Astrocyte (in vitro differentiated cells and primary cell): ENCODE results near the gene C17orf67. TPM values are rescaled to one million over a fixed set of nuclear protein-coding genes. Genes with fewer than 3 reads are reported as not detected.

Experiments
- DNase-seq: peaks from one replicate; pipeline ENCODE4 v3.0.0-alpha.2; 2010; ENCODE audit warnings: low read depth
- FAIRE-seq: peaks from 2 replicates; lab custom pipeline; 2011; peaks lifted over from hg19 to GRCh38; lab: Jason Lieb, UNC
- H2AFZ ChIP-seq: 2 replicates; pipeline ENCODE4 v1.6.0; 2012; ENCODE audit warnings: low read depth, low read length, inconsistent platforms
- H3K27ac ChIP-seq: 2 replicates; pipeline ENCODE4 v1.5.1; 2011; ENCODE audit warnings: low read depth, low read length, inconsistent platforms
- H3K27me3 ChIP-seq: 2 replicates; pipeline ENCODE4 v1.6.0; 2011; ENCODE audit warnings: low read length, inconsistent platforms; ENCODE audit not compliant: insufficient read depth
- H3K36me3 ChIP-seq: 2 replicates; pipeline ENCODE4 v1.5.1; 2011; ENCODE audit warnings: low read length, inconsistent platforms; ENCODE audit not compliant: insufficient read depth
- H3K4me1 ChIP-seq: 2 replicates; pipeline ENCODE4 v1.5.1; 2011; ENCODE audit warnings: low read length, inconsistent platforms; ENCODE audit not compliant: insufficient read depth
- H3K4me2 ChIP-seq: 2 replicates; pipeline ENCODE4 v1.6.0; 2012; ENCODE audit warnings: low read length, inconsistent platforms
- H3K4me3 ChIP-seq: 2 replicates; pipeline ENCODE4 v1.5.1; 2011; ENCODE audit warnings: low read depth, mild to moderate bottlenecking, low read length, inconsistent platforms; ENCODE audit not compliant: insufficient read depth
- H3K79me2 ChIP-seq: 2 replicates; pipeline ENCODE4 v1.6.0; 2012; ENCODE audit warnings: mild to moderate bottlenecking, low read length, inconsistent platforms; ENCODE audit not compliant: insufficient read depth
- H3K9ac ChIP-seq: 2 replicates; pipeline ENCODE4 v1.6.0; 2012; ENCODE audit warnings: mild to moderate bottlenecking, low read length, inconsistent platforms
- H3K9me3 ChIP-seq: 2 replicates; pipeline ENCODE4 v1.5.1; 2012; ENCODE audit warnings: low read depth, mild to moderate bottlenecking, low read length, inconsistent platforms; ENCODE audit not compliant: insufficient read depth
- H4K20me1 ChIP-seq: 2 replicates; pipeline ENCODE4 v1.6.0; 2012; ENCODE audit warnings: low read length, inconsistent platforms; ENCODE audit not compliant: insufficient read depth
- H3K27ac Mint-ChIP-seq: one replicate; pipeline ENCODE4 v1.8.0; 2021; ENCODE audit warnings: mild to moderate bottlenecking, mixed read lengths; ENCODE audit not compliant: unreplicated experiment
- H3K27me3 Mint-ChIP-seq: one replicate; pipeline ENCODE4 v1.8.0; 2021; ENCODE audit warnings: low read depth, mixed read lengths; ENCODE audit not compliant: unreplicated experiment
- H3K36me3 Mint-ChIP-seq: one replicate; pipeline ENCODE4 v1.8.0; 2021; ENCODE audit warnings: low read depth, mixed read lengths; ENCODE audit not compliant: unreplicated experiment
- H3K4me1 Mint-ChIP-seq: one replicate; pipeline ENCODE4 v1.8.0; 2021; ENCODE audit warnings: low read depth, mixed read lengths; ENCODE audit not compliant: unreplicated experiment
- H3K4me3 Mint-ChIP-seq: one replicate; pipeline ENCODE4 v1.8.0; 2021; ENCODE audit warnings: mild to moderate bottlenecking, moderate library complexity, mixed read lengths; ENCODE audit not compliant: unreplicated experiment
- H3K9me3 Mint-ChIP-seq: one replicate; pipeline ENCODE4 v1.8.0; 2021; ENCODE audit warnings: mild to moderate bottlenecking, mixed read lengths; ENCODE audit not compliant: unreplicated experiment
- CTCF ChIP-seq: IDR thresholded peaks from 2 replicates; pipeline ENCODE4 v1.5.1; 2011; ENCODE audit warnings: low read depth, mild to moderate bottlenecking, inconsistent platforms, low read length, moderate library complexity; ENCODE audit not compliant: insufficient read depth
- EZH2 ChIP-seq: IDR thresholded peaks from 2 replicates; pipeline ENCODE4 v1.6.1; 2012; ENCODE audit warnings: mild to moderate bottlenecking, low read length, inconsistent platforms; ENCODE audit not compliant: insufficient read depth
- total RNA-seq: library from RNA; stranded (reverse); gene quantifications from 2 replicates; pipeline ENCODE4 v1.2.1, GENCODE V29; 2021

The C17orf67 gene
- total RNA-seq, 1 donor from 2014 or later, result 2.8 TPM

DNA sequence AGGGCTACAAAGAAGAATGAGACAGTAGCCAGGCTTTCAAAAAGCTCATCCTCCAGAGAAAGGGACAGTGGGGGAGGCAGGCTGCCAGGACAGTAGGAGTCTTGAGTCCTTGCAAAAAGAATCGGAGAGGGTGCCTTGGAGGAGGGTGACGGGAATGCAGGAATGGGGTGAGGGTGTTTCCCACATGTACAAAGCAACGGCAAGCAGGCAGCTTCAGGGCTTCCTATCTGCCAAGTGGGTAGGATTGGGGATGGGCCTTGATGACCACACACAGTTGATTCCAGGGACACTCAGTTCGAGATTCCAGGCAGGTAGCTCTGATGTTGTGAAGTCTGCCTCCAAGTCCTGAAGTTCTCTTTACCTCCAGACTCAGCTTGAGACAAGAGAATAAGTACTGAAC, 54.4 kb downstream of the C17orf67 start:
- Mint-ChIP-seq H3K4me1 (peaks cover 11% of the 10 kb centered on the region), H3K27ac (no peak overlapping the region), H3K4me3 (peak overlapping the region; percentile 83), H3K9me3 (no peaks in the 10 kb centered on the region), H3K36me3 (no peaks in the 10 kb centered on the region), H3K27me3 (peaks cover 4% of the 10 kb centered on the region)
- no peak overlapping the region for H3K27ac ChIP-seq
- TF ChIP-seq CTCF (no peak), EZH2 (no peak)
- H2AFZ ChIP-seq, result no peak overlapping the region
- no peak overlapping the region for H3K4me3 ChIP-seq
- no peaks in the 10 kb centered on the region for H3K79me2 ChIP-seq
- FAIRE-seq (no peak), DNase-seq (no peak)
- H4K20me1 ChIP-seq, result no peaks in the 10 kb centered on the region
- peaks cover 16% of the 10 kb centered on the region for H3K27me3 ChIP-seq
- peak overlapping the region; percentile 85 for H3K4me2 ChIP-seq
- H3K4me1 ChIP-seq, result peaks cover 8% of the 10 kb centered on the region
- H3K9me3 ChIP-seq, result no peaks in the 10 kb centered on the region
- no peaks in the 10 kb centered on the region for H3K36me3 ChIP-seq
- no peak overlapping the region for H3K9ac ChIP-seq

DNA sequence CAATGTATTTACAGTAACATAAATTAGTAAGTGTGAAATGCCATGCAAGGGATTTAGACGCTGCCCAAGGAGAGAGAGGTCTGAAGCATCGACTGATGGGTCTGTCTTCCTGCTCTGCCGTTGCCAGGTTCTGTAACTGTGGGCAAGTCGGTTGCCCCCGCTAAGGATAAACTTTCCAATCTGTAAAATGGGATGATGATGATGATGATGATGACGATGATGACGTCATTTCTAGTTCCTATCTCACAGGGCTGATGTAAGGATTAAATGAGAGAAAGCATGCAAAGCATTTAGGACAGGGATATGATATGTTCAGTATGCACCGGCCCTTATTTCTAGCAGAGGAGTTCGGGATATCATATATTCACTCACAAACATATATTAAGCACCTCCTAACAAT, 54.8 kb downstream of the C17orf67 start:
- DNase-seq (no peak), FAIRE-seq (no peak)
- Mint-ChIP-seq H3K9me3 (no peaks in the 10 kb centered on the region), H3K27me3 (peaks cover 4% of the 10 kb centered on the region), H3K4me3 (peak overlapping the region; percentile 23), H3K36me3 (no peaks in the 10 kb centered on the region), H3K4me1 (peaks cover 11% of the 10 kb centered on the region), H3K27ac (no peak overlapping the region)
- no peak for TF ChIP-seq EZH2
- TF ChIP-seq CTCF, result no peak
- Histone ChIP-seq H2AFZ (no peak overlapping the region), H3K4me3 (no peak overlapping the region), H3K4me2 (no peak overlapping the region), H3K27me3 (peaks cover 16% of the 10 kb centered on the region), H3K4me1 (peaks cover 8% of the 10 kb centered on the region), H3K9me3 (no peaks in the 10 kb centered on the region), H3K9ac (no peak overlapping the region), H3K79me2 (no peaks in the 10 kb centered on the region), H3K36me3 (no peaks in the 10 kb centered on the region), H3K27ac (no peak overlapping the region), H4K20me1 (no peaks in the 10 kb centered on the region)

DNA sequence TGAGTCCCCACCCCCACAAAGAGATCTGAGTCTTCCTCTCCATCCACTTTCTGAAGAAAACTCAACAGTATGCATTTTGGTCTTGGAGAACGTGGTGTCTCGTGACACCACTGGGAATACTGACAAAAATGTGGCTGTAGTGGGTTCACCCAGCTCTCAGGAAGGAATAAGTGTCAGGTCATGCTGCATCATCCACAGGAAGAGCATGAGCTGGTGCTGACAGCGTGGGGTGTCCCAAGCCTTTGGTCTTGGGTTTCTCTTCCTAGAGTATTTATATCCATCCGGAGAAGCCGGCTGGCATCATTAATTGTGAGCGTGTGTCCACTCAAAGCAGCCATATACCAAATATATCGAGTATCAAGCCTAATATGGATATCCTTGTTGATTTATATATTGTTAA, 55.9 kb downstream of the C17orf67 start:
- H3K4me3 ChIP-seq, result no peak overlapping the region
- H3K79me2 ChIP-seq, result no peaks in the 10 kb centered on the region
- no peaks in the 10 kb centered on the region for H3K36me3 ChIP-seq
- Mint-ChIP-seq H3K4me1 (peaks cover 11% of the 10 kb centered on the region), H3K4me3 (no peak overlapping the region), H3K9me3 (no peaks in the 10 kb centered on the region), H3K27me3 (peaks cover 4% of the 10 kb centered on the region), H3K27ac (no peak overlapping the region), H3K36me3 (no peaks in the 10 kb centered on the region)
- H3K9me3 ChIP-seq, result no peaks in the 10 kb centered on the region
- H3K27ac ChIP-seq, result no peak overlapping the region
- H3K27me3 ChIP-seq, result peaks cover 16% of the 10 kb centered on the region
- FAIRE-seq (peak; percentile 63), DNase-seq (peak; percentile 8)
- TF ChIP-seq EZH2 (no peak), CTCF (no peak)
- H3K4me2 ChIP-seq, result no peak overlapping the region
- no peak overlapping the region for H2AFZ ChIP-seq
- H3K9ac ChIP-seq, result no peak overlapping the region
- H3K4me1 ChIP-seq, result peaks cover 8% of the 10 kb centered on the region
- H4K20me1 ChIP-seq, result no peaks in the 10 kb centered on the region
